ENCODE results near the gene CDH5. TPM values are rescaled to one million over a fixed set of nuclear protein-coding genes. Genes with fewer than 3 reads are reported as not detected.

CDH5 gene
- total and polyA plus RNA-seq, 4 donors = 5.5 to 21.9 (median 17.5) TPM

GRCh38 chr16:66387817-66388332, 21.4 kb downstream of the CDH5 start:
- WGBS = 76% methylated on average over 2 of the region's 2 CpGs

More at GRCh38 chr16:66387817-66388332, 21.4 kb downstream of the CDH5 start:
- H3K4me3 ChIP-seq (ENCODE audit: low read depth in 1 of 3, low read length in 3 of 3) = no peak overlapping the region
- no peak for TF ChIP-seq NR2F2 (IDR thresholded peaks at IDR 0.05)
- TF ChIP-seq FOXA1 (IDR thresholded peaks at IDR 0.05) = no peak
- TF ChIP-seq FOXA2 (IDR thresholded peaks at IDR 0.05) = no peak
- no peak for TF ChIP-seq HNF4G (IDR thresholded peaks at IDR 0.05)
- TF ChIP-seq SP1 (IDR thresholded peaks at IDR 0.05) = no peak
- no peak for TF ChIP-seq ZBTB33 (IDR thresholded peaks at IDR 0.05)
- TF ChIP-seq CTCF (IDR thresholded peaks at IDR 0.05; ENCODE audit: low read depth, low read length, missing input control) = no peak
- TF ChIP-seq HNF4A (conservative IDR thresholded peaks at IDR 0.05) = no peak
- TF ChIP-seq ATF3 (IDR thresholded peaks at IDR 0.05) = no peak
- no peak for TF ChIP-seq RXRA (IDR thresholded peaks at IDR 0.05)
- TF ChIP-seq TAF1 (conservative IDR thresholded peaks at IDR 0.05) = no peak
- TF ChIP-seq GABPA (IDR thresholded peaks at IDR 0.05 in 1 of 2, conservative IDR thresholded peaks at IDR 0.05 in 1 of 2) = no peak
- TF ChIP-seq JUND (IDR thresholded peaks at IDR 0.05) = no peak
- no peak for TF ChIP-seq MAX (IDR thresholded peaks at IDR 0.05)
- TF ChIP-seq EGR1 (IDR thresholded peaks at IDR 0.05; ENCODE audit: low read depth in 2 of 2) = no peak
- TF ChIP-seq REST (IDR thresholded peaks at IDR 0.05) = no peak
- no peak for TF ChIP-seq RAD21 (IDR thresholded peaks at IDR 0.05)
- no peak for TF ChIP-seq YY1 (IDR thresholded peaks at IDR 0.05)
- DNase-seq (ENCODE audit: low spot score) = no peak
- H3K9me3 ChIP-seq (ENCODE audit: control insufficient read depth in 4 of 4, low read length in 3 of 4) = no peaks in the 10 kb centered on the region
- peaks cover 0 to 3% (median 0%) of the 10 kb centered on the region in 4 donors for H3K36me3 ChIP-seq (ENCODE audit: control insufficient read depth in 4 of 4, insufficient read depth in 3 of 4, low read depth in 1 of 4, low read length in 3 of 4)
- no peak overlapping the region for H3K27ac ChIP-seq (ENCODE audit: low read depth in 1 of 2, low read length in 2 of 2)
- H3K9ac ChIP-seq (ENCODE audit: low read depth in 1 of 2, low read length in 2 of 2) = no peak overlapping the region
- H3K27me3 ChIP-seq (ENCODE audit: control insufficient read depth in 4 of 4, insufficient read depth in 4 of 4, low read length in 3 of 4) = no peaks in the 10 kb centered on the region
- H3K4me1 ChIP-seq (ENCODE audit: control insufficient read depth in 4 of 4, insufficient read depth in 4 of 4, low read length in 3 of 4) = no peaks in the 10 kb centered on the region
